ENCODE data around the gene LYRM2. TPM values are rescaled to one million over a fixed set of nuclear protein-coding genes. Genes with fewer than 3 reads are reported as not detected.

The LYRM2 gene
- total RNA-seq, 1 donor from 2014 or later: 34.4 TPM

DNA sequence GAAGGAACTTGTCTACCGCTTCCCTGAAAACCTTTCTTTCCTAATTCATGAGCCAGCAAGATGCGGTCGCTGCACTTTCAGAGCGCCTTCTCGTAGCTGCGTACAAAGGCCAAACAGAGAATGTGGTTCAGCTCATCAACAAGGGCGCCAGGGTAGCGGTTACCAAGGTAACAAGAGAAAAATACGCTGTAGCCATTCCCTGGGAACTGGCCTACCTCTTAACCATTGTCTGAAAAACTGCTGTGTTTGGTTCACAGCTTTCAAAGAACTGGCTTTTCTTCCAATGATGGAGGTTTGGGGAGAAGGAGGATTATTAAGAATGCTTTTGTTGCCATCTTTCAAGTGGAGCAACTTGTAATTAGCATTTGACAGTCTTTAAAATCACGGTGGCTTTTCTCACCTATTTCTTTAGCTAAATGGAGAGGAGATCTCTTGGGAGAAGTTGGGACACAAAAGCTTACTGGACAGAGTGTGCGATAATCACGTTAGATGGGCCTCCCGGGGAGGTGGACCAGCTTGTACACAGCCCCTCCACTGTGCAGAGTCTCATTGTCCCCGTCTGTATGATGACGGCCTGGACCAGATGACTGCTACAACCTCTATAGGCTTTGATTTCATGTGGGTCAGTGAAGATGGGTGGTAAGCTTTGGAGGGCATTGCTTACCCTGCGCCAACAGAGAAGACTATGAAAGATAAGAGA, 71.5 kb downstream of the LYRM2 start:
- H3K27ac Mint-ChIP-seq (ENCODE audit: unreplicated experiment): no peak overlapping the region
- TF ChIP-seq CTCF (IDR thresholded peaks at IDR 0.05): no peak
- H3K36me3 Mint-ChIP-seq (ENCODE audit: unreplicated experiment): peaks cover 2% of the 10 kb centered on the region
- H3K27me3 Mint-ChIP-seq (ENCODE audit: unreplicated experiment): peaks cover 5% of the 10 kb centered on the region
- H3K9me3 Mint-ChIP-seq (ENCODE audit: unreplicated experiment): no peaks in the 10 kb centered on the region
- H3K4me3 Mint-ChIP-seq (ENCODE audit: unreplicated experiment): no peak overlapping the region
- H3K4me1 Mint-ChIP-seq (ENCODE audit: unreplicated experiment): peaks cover 5% of the 10 kb centered on the region
- no peak for DNase-seq (ENCODE audit: extremely low spot score, unreplicated experiment)

DNA sequence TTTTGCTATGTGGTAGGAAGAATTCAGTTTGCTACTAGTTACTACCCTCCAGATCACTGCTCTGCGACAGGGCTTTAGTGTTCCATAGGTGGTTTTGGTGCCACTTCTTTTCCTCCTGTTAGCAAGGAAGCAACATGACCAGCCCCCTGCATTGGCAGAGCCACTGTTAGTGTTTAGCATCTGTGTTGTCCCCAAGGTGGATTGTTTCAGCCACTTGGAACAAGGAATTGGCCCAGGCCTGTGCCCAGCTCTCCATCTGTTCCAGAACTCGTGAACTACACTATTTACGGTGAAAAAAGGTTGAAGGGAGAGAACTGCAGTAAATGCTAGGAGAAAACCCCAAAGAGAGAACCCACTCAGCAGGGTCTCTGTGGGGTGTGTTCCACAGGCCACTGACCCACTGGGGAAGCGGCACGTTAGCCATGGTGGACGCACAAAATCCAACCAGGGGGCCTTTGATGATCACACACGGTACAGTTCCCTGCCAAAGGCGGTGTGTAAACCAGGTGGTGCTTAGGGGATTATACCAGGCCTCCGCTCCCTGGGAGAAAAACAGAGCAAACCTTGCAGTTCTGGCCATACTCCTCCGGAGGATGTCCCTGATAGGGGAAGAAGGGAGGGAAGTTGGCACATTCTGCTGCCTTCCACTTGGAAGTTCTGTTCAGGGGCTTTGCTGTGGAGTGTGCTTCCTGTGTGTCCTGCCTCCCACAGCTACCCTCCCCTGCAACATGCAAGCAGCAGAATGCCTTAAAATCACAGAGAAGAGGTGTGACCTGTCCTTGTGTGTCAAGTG, 72.3 kb downstream of the LYRM2 start:
- Mint-ChIP-seq H3K4me3 (ENCODE audit: unreplicated experiment) (no peak overlapping the region), H3K9me3 (ENCODE audit: unreplicated experiment) (no peaks in the 10 kb centered on the region), H3K27ac (ENCODE audit: unreplicated experiment) (no peak overlapping the region), H3K36me3 (ENCODE audit: unreplicated experiment) (no peaks in the 10 kb centered on the region), H3K27me3 (ENCODE audit: unreplicated experiment) (peaks cover 8% of the 10 kb centered on the region), H3K4me1 (ENCODE audit: unreplicated experiment) (peaks cover 5% of the 10 kb centered on the region)
- no peak for TF ChIP-seq CTCF (IDR thresholded peaks at IDR 0.05)
- DNase-seq (ENCODE audit: extremely low spot score, unreplicated experiment): no peak

DNA sequence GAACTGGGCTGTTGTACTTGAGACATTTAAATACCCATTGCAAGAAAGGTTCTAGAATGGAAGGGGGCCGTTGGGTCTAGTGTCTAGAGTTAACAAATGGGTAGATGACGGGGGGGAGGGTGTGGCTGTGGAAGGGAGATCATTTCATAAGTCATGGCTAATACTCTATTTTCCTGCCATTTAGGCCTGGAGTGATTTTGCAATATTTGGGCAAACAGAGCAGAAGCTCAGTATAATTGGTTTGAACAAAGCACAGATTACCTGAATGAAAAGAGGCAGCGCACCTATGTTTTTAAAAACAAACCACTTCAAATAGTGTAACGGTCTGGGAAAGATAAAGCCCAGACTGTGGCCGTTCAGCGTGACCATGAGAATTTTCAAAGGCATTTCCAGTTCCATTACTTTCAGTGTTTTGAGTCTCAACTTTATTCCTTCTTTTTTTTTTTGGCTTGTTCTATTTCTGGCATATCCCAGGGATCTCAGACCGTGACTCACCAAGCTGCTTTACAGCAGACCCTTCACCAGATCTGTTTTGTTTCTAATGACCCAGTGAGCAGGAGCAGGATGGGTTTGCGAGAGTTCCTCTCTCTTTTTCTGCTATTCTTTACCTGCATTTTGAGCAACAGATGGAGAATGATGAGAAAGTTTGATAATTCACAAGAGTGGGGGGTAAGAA, 73.7 kb downstream of the LYRM2 start:
- Mint-ChIP-seq H3K4me1 (ENCODE audit: unreplicated experiment) (peaks cover 5% of the 10 kb centered on the region), H3K36me3 (ENCODE audit: unreplicated experiment) (no peaks in the 10 kb centered on the region), H3K9me3 (ENCODE audit: unreplicated experiment) (no peaks in the 10 kb centered on the region), H3K4me3 (ENCODE audit: unreplicated experiment) (no peak overlapping the region), H3K27me3 (ENCODE audit: unreplicated experiment) (peaks cover 8% of the 10 kb centered on the region), H3K27ac (ENCODE audit: unreplicated experiment) (no peak overlapping the region)
- no peak for TF ChIP-seq CTCF (IDR thresholded peaks at IDR 0.05)
- DNase-seq (ENCODE audit: extremely low spot score, unreplicated experiment): no peak

GRCh38 chr6:89563866-89564265, 74.7 kb downstream of the LYRM2 start:
- H3K27ac Mint-ChIP-seq (ENCODE audit: unreplicated experiment): no peak overlapping the region
- no peak for TF ChIP-seq CTCF (IDR thresholded peaks at IDR 0.05)
- no peak overlapping the region for H3K4me3 Mint-ChIP-seq (ENCODE audit: unreplicated experiment)
- H3K4me1 Mint-ChIP-seq (ENCODE audit: unreplicated experiment): peaks cover 5% of the 10 kb centered on the region
- H3K27me3 Mint-ChIP-seq (ENCODE audit: unreplicated experiment): peaks cover 8% of the 10 kb centered on the region
- no peaks in the 10 kb centered on the region for H3K9me3 Mint-ChIP-seq (ENCODE audit: unreplicated experiment)
- no peak for DNase-seq (ENCODE audit: extremely low spot score, unreplicated experiment)
- no peaks in the 10 kb centered on the region for H3K36me3 Mint-ChIP-seq (ENCODE audit: unreplicated experiment)

All from osteocyte (in vitro differentiated cells).